ENCODE data around the gene LMAN2L.

LMAN2L gene

GRCh38 chr2:96703021-96703751 is 36.7 kb downstream of the LMAN2L start:
- no peak for DNase-seq

- no peak for DNase-seq
These were observed 37.6 kb downstream of the LMAN2L start for GRCh38 chr2:96702098-96702785.

- DNase-seq, result no peak
These were observed 38.2 kb downstream of the LMAN2L start for GRCh38 chr2:96701636-96702035.

- DNase-seq, result no peak
These were observed 39.8 kb downstream of the LMAN2L start for GRCh38 chr2:96700086-96700485.

GRCh38 chr2:96699621-96700020 is 40.2 kb downstream of the LMAN2L start:
- no peak for DNase-seq

GRCh38 chr2:96699021-96699420 is 40.8 kb downstream of the LMAN2L start:
- no peak for DNase-seq

- no peak for DNase-seq
These were observed 41.5 kb downstream of the LMAN2L start for GRCh38 chr2:96698221-96698861.

- DNase-seq, result no peak
These were observed 42.4 kb downstream of the LMAN2L start for GRCh38 chr2:96697476-96697875.

- DNase-seq, result no peak
These were observed 44.3 kb downstream of the LMAN2L start for GRCh38 chr2:96695602-96696001.

GRCh38 chr2:96694816-96695455 is 44.9 kb downstream of the LMAN2L start:
- DNase-seq, result no peak

GRCh38 chr2:96694279-96694678 is 45.6 kb downstream of the LMAN2L start:
- DNase-seq, result no peak

- DNase-seq, result no peak
These were observed 46.3 kb downstream of the LMAN2L start for GRCh38 chr2:96693286-96694200.

- DNase-seq, result no peak
These were observed 47.5 kb downstream of the LMAN2L start for GRCh38 chr2:96692094-96692971.

GRCh38 chr2:96691022-96691612 is 48.7 kb downstream of the LMAN2L start:
- no peak for DNase-seq

GRCh38 chr2:96690306-96691021 is 49.4 kb downstream of the LMAN2L start:
- DNase-seq, result no peak

- no peak for DNase-seq
These were observed 50.4 kb downstream of the LMAN2L start for GRCh38 chr2:96689431-96689991.

GRCh38 chr2:96688649-96689430 is 51.0 kb downstream of the LMAN2L start:
- no peak for DNase-seq

GRCh38 chr2:96687711-96688640 is 51.9 kb downstream of the LMAN2L start:
- DNase-seq, result no peak
